ENCODE results near the gene MINK1.

- TF ChIP-seq, protein P1, sequence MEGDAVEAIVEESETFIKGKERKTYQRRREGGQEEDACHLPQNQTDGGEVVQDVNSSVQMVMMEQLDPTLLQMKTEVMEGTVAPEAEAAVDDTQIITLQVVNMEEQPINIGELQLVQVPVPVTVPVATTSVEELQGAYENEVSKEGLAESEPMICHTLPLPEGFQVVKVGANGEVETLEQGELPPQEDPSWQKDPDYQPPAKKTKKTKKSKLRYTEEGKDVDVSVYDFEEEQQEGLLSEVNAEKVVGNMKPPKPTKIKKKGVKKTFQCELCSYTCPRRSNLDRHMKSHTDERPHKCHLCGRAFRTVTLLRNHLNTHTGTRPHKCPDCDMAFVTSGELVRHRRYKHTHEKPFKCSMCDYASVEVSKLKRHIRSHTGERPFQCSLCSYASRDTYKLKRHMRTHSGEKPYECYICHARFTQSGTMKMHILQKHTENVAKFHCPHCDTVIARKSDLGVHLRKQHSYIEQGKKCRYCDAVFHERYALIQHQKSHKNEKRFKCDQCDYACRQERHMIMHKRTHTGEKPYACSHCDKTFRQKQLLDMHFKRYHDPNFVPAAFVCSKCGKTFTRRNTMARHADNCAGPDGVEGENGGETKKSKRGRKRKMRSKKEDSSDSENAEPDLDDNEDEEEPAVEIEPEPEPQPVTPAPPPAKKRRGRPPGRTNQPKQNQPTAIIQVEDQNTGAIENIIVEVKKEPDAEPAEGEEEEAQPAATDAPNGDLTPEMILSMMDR (IDR thresholded peaks at IDR 0.05), result no peak
- TF ChIP-seq EP300 (IDR thresholded peaks at IDR 0.05), result no peak
- TF ChIP-seq POLR2A (IDR thresholded peaks at IDR 0.05), result no peak
Measured at GRCh38 chr17:4900231-4901107, 67.3 kb downstream of the MINK1 start.

Data from ovary (tissue), 3 donors.